Measurements from ENCODE around the gene NEK10. TPM values are rescaled to one million over a fixed set of nuclear protein-coding genes. Genes with fewer than 3 reads are reported as not detected.

NEK10 gene
- total and polyA plus RNA-seq, 2 of the 13 experiments (the other 11 are each of a cell fraction or from before 2014, with no cell fraction given) = 2.8 to 14.2 TPM

DNA sequence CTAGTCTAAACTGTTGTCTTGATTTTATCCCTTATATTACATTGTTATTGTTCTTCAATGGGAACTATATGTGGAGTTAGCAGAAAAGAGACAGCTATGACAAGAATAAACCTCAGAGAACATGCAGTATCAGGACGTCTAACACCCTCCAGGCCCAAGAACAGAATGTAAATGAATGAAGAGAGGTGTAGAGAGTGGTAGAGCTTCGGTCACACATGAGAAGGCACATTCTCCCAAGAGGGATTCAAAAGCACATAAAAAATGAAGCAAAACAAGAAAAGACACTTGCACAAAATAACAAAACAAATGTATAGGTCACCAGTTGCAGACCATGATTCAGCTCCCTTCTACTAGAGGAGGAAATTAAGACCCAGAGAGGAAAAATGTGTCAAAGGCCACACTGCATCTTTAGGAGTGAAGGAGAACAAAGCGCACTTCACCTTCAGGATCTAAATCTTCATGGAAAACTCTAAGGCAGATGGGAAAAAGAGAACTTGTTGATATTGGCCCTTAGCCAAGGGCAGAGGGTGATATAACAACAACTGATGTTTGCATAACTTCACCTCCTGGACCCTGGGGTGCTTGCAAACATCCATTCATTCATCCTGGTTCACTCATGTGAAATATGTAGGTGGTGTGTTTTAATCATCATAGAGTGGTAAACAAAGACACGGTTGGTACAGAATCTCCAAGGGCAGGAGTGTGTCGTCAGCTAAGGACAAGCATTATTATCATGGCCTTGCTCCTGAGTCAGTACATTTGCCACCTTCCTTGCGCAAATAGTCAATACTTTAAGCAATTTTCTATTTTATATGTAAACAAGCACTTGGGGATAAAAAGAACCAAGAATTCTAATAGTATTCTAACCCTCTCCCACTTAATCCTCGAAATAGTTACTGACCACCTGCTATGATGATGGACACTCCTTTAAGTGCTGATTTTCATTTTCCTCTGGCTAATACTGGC, 8.8 kb downstream of the NEK10 start (continued):
- TF ChIP-seq CBFB (CRISPR knock-in tag; IDR thresholded peaks at IDR 0.05) (peak; percentile 88), ZFP36 (IDR thresholded peaks at IDR 0.05; ENCODE audit: borderline replicate concordance, low read depth, low read length, partially characterized antibody) (peak; percentile 41), HHEX (CRISPR knock-in tag; IDR thresholded peaks at IDR 0.05) (peak; percentile 94), ZNF556 (CRISPR knock-in tag; IDR thresholded peaks at IDR 0.05; ENCODE audit: borderline replicate concordance) (peak; percentile 85; the same call in 1 of the 2 replicates), ZNF737 (CRISPR knock-in tag; IDR thresholded peaks at IDR 0.05; ENCODE audit: borderline replicate concordance) (no peak; the same call in 1 of the 2 replicates), MEIS1 (CRISPR knock-in tag; IDR thresholded peaks at IDR 0.05; ENCODE audit: borderline replicate concordance) (peak; percentile 89), NR2F6 (IDR thresholded peaks at IDR 0.05) (peak; percentile 97), NR2F6 (CRISPR knock-in tag; IDR thresholded peaks at IDR 0.05) (peak; percentile 97), ZNF713 (CRISPR knock-in tag; IDR thresholded peaks at IDR 0.05) (no peak), MTF2 (CRISPR knock-in tag; IDR thresholded peaks at IDR 0.05; ENCODE audit: borderline replicate concordance) (no peak), HOXD1 (CRISPR knock-in tag; IDR thresholded peaks at IDR 0.05) (peak; percentile 92), ARID2 (CRISPR knock-in tag; IDR thresholded peaks at IDR 0.05; ENCODE audit: borderline replicate concordance) (peak; percentile 92; the same call in 1 of the 2 replicates), ATF4 (CRISPR knock-in tag; IDR thresholded peaks at IDR 0.05) (peak in 1 of 2 experiments; percentile 98; a peak in 2 of 4 replicates), ZNF570 (CRISPR knock-in tag; IDR thresholded peaks at IDR 0.05; ENCODE audit: borderline replicate concordance) (no peak), TCF12 (IDR thresholded peaks at IDR 0.05) (no peak), TCF12 (CRISPR knock-in tag; IDR thresholded peaks at IDR 0.05) (peak; percentile 90; the same call in 1 of the 2 replicates), HIVEP1 (CRISPR knock-in tag; IDR thresholded peaks at IDR 0.05) (no peak), RFX3 (CRISPR knock-in tag; IDR thresholded peaks at IDR 0.05) (0 out of 2 replicates have a peak, but pooled peaks have one; percentile 34), ZNF253 (CRISPR knock-in tag; IDR thresholded peaks at IDR 0.05; ENCODE audit: borderline replicate concordance) (no peak), ZSCAN21 (CRISPR knock-in tag; IDR thresholded peaks at IDR 0.05; ENCODE audit: borderline replicate concordance) (peak; percentile 69; the same call in 1 of the 2 replicates), SMAD9 (CRISPR knock-in tag; IDR thresholded peaks at IDR 0.05) (no peak), ZNF772 (CRISPR knock-in tag; IDR thresholded peaks at IDR 0.05) (no peak), TAF1 (CRISPR knock-in tag; IDR thresholded peaks at IDR 0.05) (0 out of 2 replicates have a peak, but pooled peaks have one; percentile 43), XBP1 (CRISPR knock-in tag; IDR thresholded peaks at IDR 0.05) (peak; percentile 76; the same call in 1 of the 2 replicates)
- TF ChIP-seq, protein P1, sequence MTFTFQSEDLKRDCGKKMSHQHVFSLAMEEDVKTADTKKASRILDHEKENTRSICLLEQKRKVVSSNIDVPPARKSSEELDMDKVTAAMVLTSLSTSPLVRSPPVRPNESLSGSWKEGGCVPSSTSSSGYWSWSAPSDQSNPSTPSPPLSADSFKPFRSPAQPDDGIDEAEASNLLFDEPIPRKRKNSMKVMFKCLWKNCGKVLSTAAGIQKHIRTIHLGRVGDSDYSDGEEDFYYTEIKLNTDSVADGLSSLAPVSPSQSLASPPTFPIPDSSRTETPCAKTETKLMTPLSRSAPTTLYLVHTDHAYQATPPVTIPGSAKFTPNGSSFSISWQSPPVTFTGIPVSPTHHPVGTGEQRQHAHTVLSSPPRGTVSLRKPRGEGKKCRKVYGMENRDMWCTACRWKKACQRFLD (CRISPR knock-in tag; IDR thresholded peaks at IDR 0.05; ENCODE audit: borderline replicate concordance) = no peak
- TF ChIP-seq, protein P2, sequence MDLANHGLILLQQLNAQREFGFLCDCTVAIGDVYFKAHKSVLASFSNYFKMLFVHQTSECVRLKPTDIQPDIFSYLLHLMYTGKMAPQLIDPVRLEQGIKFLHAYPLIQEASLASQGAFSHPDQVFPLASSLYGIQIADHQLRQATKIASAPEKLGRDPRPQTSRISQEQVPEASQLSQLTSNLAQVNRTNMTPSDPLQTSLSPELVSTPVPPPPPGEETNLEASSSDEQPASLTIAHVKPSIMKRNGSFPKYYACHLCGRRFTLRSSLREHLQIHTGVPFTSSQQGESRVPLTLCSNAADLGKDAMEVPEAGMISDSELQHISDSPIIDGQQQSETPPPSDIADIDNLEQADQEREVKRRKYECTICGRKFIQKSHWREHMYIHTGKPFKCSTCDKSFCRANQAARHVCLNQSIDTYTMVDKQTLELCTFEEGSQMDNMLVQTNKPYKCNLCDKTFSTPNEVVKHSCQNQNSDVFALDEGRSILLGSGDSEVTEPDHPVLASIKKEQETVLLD (CRISPR knock-in tag; IDR thresholded peaks at IDR 0.05; ENCODE audit: low read depth) = no peak; the same call in 1 of the 2 replicates
- TF ChIP-seq, protein P3, sequence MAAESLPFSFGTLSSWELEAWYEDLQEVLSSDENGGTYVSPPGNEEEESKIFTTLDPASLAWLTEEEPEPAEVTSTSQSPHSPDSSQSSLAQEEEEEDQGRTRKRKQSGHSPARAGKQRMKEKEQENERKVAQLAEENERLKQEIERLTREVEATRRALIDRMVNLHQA (CRISPR knock-in tag; IDR thresholded peaks at IDR 0.05) = no peak

All from HepG2 (cell line).